Skin epidermis (tissue), 12 donors: ENCODE measurements around the gene CARD8.
"Not testable (repeated sequence)": the region's sequence is repeated elsewhere in the genome, so short reads cannot be mapped to it uniquely, and the experiment has no call there.

Experiments
- H3K27ac ChIP-seq, 21 experiments: fragments of 200-600 bp; sonication (generic) in 11 of 21; one replicate each; pipeline ENCODE4 v1.5.0; 2020; ENCODE audit warnings: mild to moderate bottlenecking in 3 of 21, inconsistent platforms in 2 of 21, moderate library complexity in 2 of 21
- H3K4me3 ChIP-seq, 7 experiments: fragments of 200-600 bp; sonication (generic) in 2 of 7; one replicate each; pipeline ENCODE4 v1.5.0; 2020; ENCODE audit warnings: inconsistent platforms in 2 of 7, mild to moderate bottlenecking in 2 of 7, moderate library complexity in 1 of 7

CARD8 gene

GRCh38 chr19:48255376-48256303 lies at the start of gene CARD8:
CARD8 (minus strand) TSS chr19:48255912; CDS start chr19:48241020, 14,892 bp downstream.
- peak within 1 kb of the TSS; percentile 54 to 97 (median 94) for H3K27ac ChIP-seq
- H3K4me3 ChIP-seq, result peak within 1 kb of the TSS; percentile 40 to 65 (median 51)

- no peak overlapping the region for H3K4me3 ChIP-seq
- H3K27ac ChIP-seq, result no peak overlapping the region
These were observed 48.2 kb upstream of the CARD8 start for GRCh38 chr19:48303866-48304265.

GRCh38 chr19:48303367-48303766 lies 47.7 kb upstream of the CARD8 start:
- Histone ChIP-seq H3K4me3 (no peak overlapping the region), H3K27ac (no peak overlapping the region)

GRCh38 chr19:48302600-48302959 lies 46.9 kb upstream of the CARD8 start:
- H3K4me3 ChIP-seq, result no peak overlapping the region
- no peak overlapping the region for H3K27ac ChIP-seq

GRCh38 chr19:48301886-48302599 lies 46.3 kb upstream of the CARD8 start:
- Histone ChIP-seq H3K4me3 (no peak overlapping the region), H3K27ac (no peak overlapping the region)

GRCh38 chr19:48297975-48298374 lies 42.3 kb upstream of the CARD8 start:
- Histone ChIP-seq H3K27ac (no peak overlapping the region), H3K4me3 (no peak overlapping the region)

- no peak overlapping the region for H3K27ac ChIP-seq
- no peak overlapping the region for H3K4me3 ChIP-seq
These were observed 41.4 kb upstream of the CARD8 start for GRCh38 chr19:48296963-48297734.

GRCh38 chr19:48295458-48295857 lies 39.7 kb upstream of the CARD8 start:
- Histone ChIP-seq H3K27ac (no peak overlapping the region), H3K4me3 (no peak overlapping the region)

- no peak overlapping the region for H3K27ac ChIP-seq
- H3K4me3 ChIP-seq, result no peak overlapping the region
These were observed 37.1 kb upstream of the CARD8 start for GRCh38 chr19:48292798-48293197.

GRCh38 chr19:48291489-48291815 lies 35.7 kb upstream of the CARD8 start:
- H3K27ac ChIP-seq, result not testable (repeated sequence)
- peak overlapping the region in 1 of 7 experiments; percentile 23 for H3K4me3 ChIP-seq

- Histone ChIP-seq H3K4me3 (peak overlapping the region in 5 of 7 experiments; percentile 9 to 41 (median 23)), H3K27ac (peak overlapping the region in 11 of 21 experiments; percentile 16 to 76 (median 47))
These were observed 35.2 kb upstream of the CARD8 start for GRCh38 chr19:48290771-48291488.

- Histone ChIP-seq H3K27ac (peak overlapping the region in 9 of 21 experiments; percentile 26 to 76 (median 41)), H3K4me3 (peak overlapping the region in 3 of 7 experiments; percentile 23 to 41 (median 30))
These were observed 34.7 kb upstream of the CARD8 start for GRCh38 chr19:48290401-48290770.

- Histone ChIP-seq H3K27ac (no peak overlapping the region), H3K4me3 (no peak overlapping the region)
These were observed 32.0 kb upstream of the CARD8 start for GRCh38 chr19:48287748-48288147.

- H3K27ac ChIP-seq, result no peak overlapping the region
- H3K4me3 ChIP-seq, result no peak overlapping the region
These were observed 29.2 kb upstream of the CARD8 start for GRCh38 chr19:48284896-48285295.

GRCh38 chr19:48283908-48284307 lies 28.2 kb upstream of the CARD8 start:
- Histone ChIP-seq H3K27ac (no peak overlapping the region), H3K4me3 (no peak overlapping the region)

- no peak overlapping the region for H3K27ac ChIP-seq
- no peak overlapping the region for H3K4me3 ChIP-seq
These were observed 24.0 kb upstream of the CARD8 start for GRCh38 chr19:48279747-48280146.

GRCh38 chr19:48274938-48275337 lies 19.2 kb upstream of the CARD8 start:
- no peak overlapping the region for H3K27ac ChIP-seq
- no peak overlapping the region for H3K4me3 ChIP-seq

- H3K4me3 ChIP-seq, result no peak overlapping the region
- H3K27ac ChIP-seq, result no peak overlapping the region
These were observed 18.5 kb upstream of the CARD8 start for GRCh38 chr19:48274173-48274572.

- peak overlapping the region; percentile 12 to 46 (median 41) for H3K4me3 ChIP-seq
- H3K27ac ChIP-seq, result peak overlapping the region in 14 of 21 experiments; percentile 3 to 73 (median 56)
These were observed 15.9 kb upstream of the CARD8 start for GRCh38 chr19:48271531-48272151.
